ENCODE results near the gene MAS1.

Gene MAS1

GRCh38 chr6:159877256-159877808, 13.5 kb upstream of the MAS1 start:
- TF ChIP-seq, protein P1, sequence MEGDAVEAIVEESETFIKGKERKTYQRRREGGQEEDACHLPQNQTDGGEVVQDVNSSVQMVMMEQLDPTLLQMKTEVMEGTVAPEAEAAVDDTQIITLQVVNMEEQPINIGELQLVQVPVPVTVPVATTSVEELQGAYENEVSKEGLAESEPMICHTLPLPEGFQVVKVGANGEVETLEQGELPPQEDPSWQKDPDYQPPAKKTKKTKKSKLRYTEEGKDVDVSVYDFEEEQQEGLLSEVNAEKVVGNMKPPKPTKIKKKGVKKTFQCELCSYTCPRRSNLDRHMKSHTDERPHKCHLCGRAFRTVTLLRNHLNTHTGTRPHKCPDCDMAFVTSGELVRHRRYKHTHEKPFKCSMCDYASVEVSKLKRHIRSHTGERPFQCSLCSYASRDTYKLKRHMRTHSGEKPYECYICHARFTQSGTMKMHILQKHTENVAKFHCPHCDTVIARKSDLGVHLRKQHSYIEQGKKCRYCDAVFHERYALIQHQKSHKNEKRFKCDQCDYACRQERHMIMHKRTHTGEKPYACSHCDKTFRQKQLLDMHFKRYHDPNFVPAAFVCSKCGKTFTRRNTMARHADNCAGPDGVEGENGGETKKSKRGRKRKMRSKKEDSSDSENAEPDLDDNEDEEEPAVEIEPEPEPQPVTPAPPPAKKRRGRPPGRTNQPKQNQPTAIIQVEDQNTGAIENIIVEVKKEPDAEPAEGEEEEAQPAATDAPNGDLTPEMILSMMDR (conservative IDR thresholded peaks at IDR 0.05; ENCODE audit: control insufficient read depth, insufficient read depth, low read depth, low read length), result no peak
- no peak for DNase-seq (ENCODE audit: low read depth)
- no peak overlapping the region for H3K4me3 ChIP-seq (ENCODE audit: control insufficient read depth, low read depth, low read length)

GRCh38 chr6:159878341-159878740, 12.4 kb upstream of the MAS1 start:
- H3K4me3 ChIP-seq (ENCODE audit: control insufficient read depth, low read depth, low read length), result no peak overlapping the region
- DNase-seq (ENCODE audit: low read depth), result no peak
- TF ChIP-seq, protein P1 (conservative IDR thresholded peaks at IDR 0.05; ENCODE audit: control insufficient read depth, insufficient read depth, low read depth, low read length), result no peak

DNA sequence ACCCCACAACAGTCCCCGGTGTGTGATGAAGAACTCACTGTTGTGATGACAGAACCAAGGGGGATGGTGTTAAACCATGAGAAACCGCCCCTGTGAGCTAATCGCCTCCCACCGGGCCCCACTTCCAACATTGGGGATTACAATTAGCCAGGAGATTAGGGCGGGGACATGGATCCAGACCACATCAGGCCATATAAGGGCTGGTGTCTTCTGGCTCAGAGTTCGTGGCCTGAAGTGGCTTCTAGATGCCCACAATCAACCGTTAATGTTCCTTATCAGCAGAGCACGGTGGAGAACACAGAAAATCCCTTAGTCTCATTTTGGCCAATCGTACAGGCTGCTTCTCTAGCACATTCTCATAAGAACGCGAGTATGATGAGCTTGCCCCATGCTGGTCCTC, 10.9 kb upstream of the MAS1 start:
- H3K4me3 ChIP-seq (ENCODE audit: control insufficient read depth, low read depth, low read length), result no peak overlapping the region
- TF ChIP-seq, protein P1 (conservative IDR thresholded peaks at IDR 0.05; ENCODE audit: control insufficient read depth, insufficient read depth, low read depth, low read length), result no peak
- no peak for DNase-seq (ENCODE audit: low read depth)

GRCh38 chr6:159880412-159880975, 10.3 kb upstream of the MAS1 start:
- TF ChIP-seq, protein P1 (conservative IDR thresholded peaks at IDR 0.05; ENCODE audit: control insufficient read depth, insufficient read depth, low read depth, low read length), result no peak
- H3K4me3 ChIP-seq (ENCODE audit: control insufficient read depth, low read depth, low read length), result no peak overlapping the region
- DNase-seq (ENCODE audit: low read depth), result no peak

GRCh38 chr6:159884720-159885119, 6.1 kb upstream of the MAS1 start:
- TF ChIP-seq, protein P1 (conservative IDR thresholded peaks at IDR 0.05; ENCODE audit: control insufficient read depth, insufficient read depth, low read depth, low read length), result no peak
- no peak overlapping the region for H3K4me3 ChIP-seq (ENCODE audit: control insufficient read depth, low read depth, low read length)
- DNase-seq (ENCODE audit: low read depth), result no peak

DNA sequence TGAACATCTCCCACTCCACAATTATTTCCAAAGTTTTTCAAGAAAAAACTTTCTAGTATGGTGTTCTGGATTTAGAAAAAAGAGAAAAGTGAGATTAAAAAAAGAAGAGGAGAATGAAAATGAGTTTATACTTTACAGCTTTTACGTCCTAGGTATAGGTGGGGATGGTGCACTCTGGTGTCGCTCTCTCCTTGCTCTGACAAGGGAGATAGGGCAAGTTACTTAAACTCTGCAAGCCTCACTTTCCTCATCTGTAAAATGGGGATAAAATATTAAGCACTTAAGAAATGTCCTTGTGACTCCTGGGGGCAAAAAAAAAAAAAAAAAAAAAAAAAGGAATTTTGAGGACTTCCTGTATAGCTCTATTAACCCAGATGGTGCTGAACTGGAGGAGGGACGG, 4.5 kb upstream of the MAS1 start:
- no peak overlapping the region for H3K4me3 ChIP-seq (ENCODE audit: control insufficient read depth, low read depth, low read length)
- TF ChIP-seq, protein P1 (conservative IDR thresholded peaks at IDR 0.05; ENCODE audit: control insufficient read depth, insufficient read depth, low read depth, low read length), result no peak
- no peak for DNase-seq (ENCODE audit: low read depth)

Data from fibroblast of mammary gland (primary cell).